Caco-2 (cell line): ENCODE results near the gene SLC15A5. TPM values are rescaled to one million over a fixed set of nuclear protein-coding genes. Genes with fewer than 3 reads are reported as not detected.

ENCODE experiments used
- BruUV-seq: library from RNA; stranded (reverse); fragments of 400-500 nt; replicated peaks from 2 replicates; lab custom pipeline; 2021; lab: Mats Ljungman, UMichigan
- CTCF ChIA-PET: fragments of 300-600 bp; sonication (Branson Sonifier 250); formaldehyde crosslinking; loops from one replicate; lab custom pipeline; 2022; ENCODE audit warnings: antibody characterized with exemption; lab: Charles Lee
- POLR2A ChIA-PET: fragments of 300-600 bp; sonication (Branson Sonifier 250); formaldehyde crosslinking; loops from one replicate; lab custom pipeline; 2022; ENCODE audit warnings: antibody characterized with exemption; lab: Charles Lee
- DNase-seq, 2 experiments: peaks; one replicate each; pipeline versions ENCODE4 v3.0.0 to v3.0.0-alpha.2; 2020 to 2022
- H3K27me3 ChIP-seq: replicated peaks from 2 replicates; pipeline ENCODE4 v1.6.0; 2011; ENCODE audit warnings: low read length; ENCODE audit not compliant: control insufficient read depth, insufficient read depth
- H3K36me3 ChIP-seq: 2 replicates; pipeline ENCODE4 v1.5.1; 2011; ENCODE audit warnings: low read length; ENCODE audit not compliant: control insufficient read depth, insufficient read depth
- H3K4me1 ChIP-seq: fragments of 250-450 bp; sonication (Bioruptor Pico); 2 replicates; pipeline ENCODE4 v1.5.1; 2020; ENCODE audit warnings: mild to moderate bottlenecking
- H3K4me3 ChIP-seq: 2 replicates; pipeline ENCODE4 v1.5.1; 2011; ENCODE audit warnings: low read depth, mild to moderate bottlenecking, control low read depth, low read length
- H3K9me3 ChIP-seq: fragments of 250-450 bp; sonication (Bioruptor Pico); 2 replicates; pipeline ENCODE4 v1.5.1; 2020; ENCODE audit warnings: mild to moderate bottlenecking, moderate library complexity
- H3K27ac Mint-ChIP-seq: one replicate; pipeline ENCODE4 v1.8.0; 2022; ENCODE audit warnings: mixed read lengths; ENCODE audit not compliant: unreplicated experiment
- H3K27me3 Mint-ChIP-seq: one replicate; pipeline ENCODE4 v1.8.0; 2022; ENCODE audit warnings: mixed read lengths; ENCODE audit not compliant: insufficient read depth, unreplicated experiment
- H3K36me3 Mint-ChIP-seq: one replicate; pipeline ENCODE4 v1.8.0; 2022; ENCODE audit warnings: mild to moderate bottlenecking, mixed read lengths; ENCODE audit not compliant: insufficient read depth, unreplicated experiment
- H3K4me1 Mint-ChIP-seq: one replicate; pipeline ENCODE4 v1.8.0; 2022; ENCODE audit warnings: low read depth, mixed read lengths; ENCODE audit not compliant: unreplicated experiment
- H3K4me3 Mint-ChIP-seq: one replicate; pipeline ENCODE4 v1.8.0; 2022; ENCODE audit warnings: mild to moderate bottlenecking, moderate library complexity, mixed read lengths; ENCODE audit not compliant: unreplicated experiment
- H3K9me3 Mint-ChIP-seq: one replicate; pipeline ENCODE4 v1.8.0; 2022; ENCODE audit warnings: mixed read lengths; ENCODE audit not compliant: unreplicated experiment
- intact Hi-C: fragments of 100-400 bp; cut with micrococcal nuclease; formaldehyde crosslinking; loops from one replicate; pipeline ENCODE4 v1.10.0; 2022; ENCODE audit not compliant: unreplicated experiment
- total RNA-seq: library from RNA; stranded (reverse); gene quantifications from 2 replicates; pipeline ENCODE4 v1.2.3, GENCODE V29; 2022
- TF ChIP-seq, protein P1 (sequence below), 2 experiments: fragments of 200-600 bp in 1 of 2; IDR thresholded peaks; 1 replicate in 1 of 2; 2 replicates in 1 of 2; pipeline versions ENCODE4 v1.5.1 to v1.8.0; 2011 to 2022; ENCODE audit warnings: antibody characterized with exemption in 1 of 2, control low read depth in 1 of 2, inconsistent platforms in 1 of 2, low read depth in 1 of 2, low read length in 1 of 2, mild to moderate bottlenecking in 1 of 2, moderate library complexity in 1 of 2; ENCODE audit not compliant: insufficient read depth in 1 of 2, severe bottlenecking in 1 of 2, unreplicated experiment in 1 of 2

The SLC15A5 gene
- total RNA-seq, 1 experiment from 2014 or later = not detected

DNA sequence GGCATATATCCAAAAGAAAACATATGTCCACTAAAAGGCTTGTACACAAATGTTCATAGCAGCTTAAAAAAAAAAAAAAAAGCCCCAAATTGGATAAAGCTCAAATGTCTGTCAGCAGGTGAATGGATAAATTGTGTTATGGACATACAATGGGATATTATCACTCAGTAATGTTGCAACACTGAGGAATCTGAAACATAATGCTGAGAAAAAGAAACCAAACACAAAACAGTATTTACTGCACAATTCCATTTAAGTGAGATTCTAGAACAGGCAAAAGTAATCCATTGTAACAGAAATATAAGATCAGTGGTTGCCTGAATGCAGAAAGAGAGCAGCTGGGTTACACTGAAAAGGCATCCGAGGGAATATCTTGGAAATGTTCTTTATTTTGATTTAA lies 117.9 kb downstream of the SLC15A5 start:
- H3K27me3 ChIP-seq = no peaks in the 10 kb centered on the region
- DNase-seq = no peak
- TF ChIP-seq, protein P1, sequence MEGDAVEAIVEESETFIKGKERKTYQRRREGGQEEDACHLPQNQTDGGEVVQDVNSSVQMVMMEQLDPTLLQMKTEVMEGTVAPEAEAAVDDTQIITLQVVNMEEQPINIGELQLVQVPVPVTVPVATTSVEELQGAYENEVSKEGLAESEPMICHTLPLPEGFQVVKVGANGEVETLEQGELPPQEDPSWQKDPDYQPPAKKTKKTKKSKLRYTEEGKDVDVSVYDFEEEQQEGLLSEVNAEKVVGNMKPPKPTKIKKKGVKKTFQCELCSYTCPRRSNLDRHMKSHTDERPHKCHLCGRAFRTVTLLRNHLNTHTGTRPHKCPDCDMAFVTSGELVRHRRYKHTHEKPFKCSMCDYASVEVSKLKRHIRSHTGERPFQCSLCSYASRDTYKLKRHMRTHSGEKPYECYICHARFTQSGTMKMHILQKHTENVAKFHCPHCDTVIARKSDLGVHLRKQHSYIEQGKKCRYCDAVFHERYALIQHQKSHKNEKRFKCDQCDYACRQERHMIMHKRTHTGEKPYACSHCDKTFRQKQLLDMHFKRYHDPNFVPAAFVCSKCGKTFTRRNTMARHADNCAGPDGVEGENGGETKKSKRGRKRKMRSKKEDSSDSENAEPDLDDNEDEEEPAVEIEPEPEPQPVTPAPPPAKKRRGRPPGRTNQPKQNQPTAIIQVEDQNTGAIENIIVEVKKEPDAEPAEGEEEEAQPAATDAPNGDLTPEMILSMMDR (IDR thresholded peaks at IDR 0.05; ENCODE audit: insufficient read depth in 1 of 2, low read depth in 1 of 2, low read length in 1 of 2, severe bottlenecking in 1 of 2, unreplicated experiment in 1 of 2) = no peak
- no peaks in the 10 kb centered on the region for H3K36me3 ChIP-seq
- H3K9me3 Mint-ChIP-seq = no peaks in the 10 kb centered on the region
- no peaks in the 10 kb centered on the region for H3K36me3 Mint-ChIP-seq
- H3K4me1 Mint-ChIP-seq = peaks cover 9% of the 10 kb centered on the region
- CTCF ChIA-PET = no interaction called here
- no peak overlapping the region for H3K4me3 Mint-ChIP-seq
- intact Hi-C loops = loop anchor here (10.0 kb wide), 1 partner anchor 1655 kb away; no protein-coding TSS in a partner anchor
- 0 out of 2 replicates have a peak, but pooled peaks cover 3% of the 10 kb centered on the region for H3K4me1 ChIP-seq
- H3K4me3 ChIP-seq = no peak overlapping the region
- no TSS peak for BruUV-seq
- H3K27me3 Mint-ChIP-seq = peaks cover 12% of the 10 kb centered on the region
- H3K27ac Mint-ChIP-seq = no peak overlapping the region
- POLR2A ChIA-PET = no interaction called here
- no peaks in the 10 kb centered on the region for H3K9me3 ChIP-seq

DNA sequence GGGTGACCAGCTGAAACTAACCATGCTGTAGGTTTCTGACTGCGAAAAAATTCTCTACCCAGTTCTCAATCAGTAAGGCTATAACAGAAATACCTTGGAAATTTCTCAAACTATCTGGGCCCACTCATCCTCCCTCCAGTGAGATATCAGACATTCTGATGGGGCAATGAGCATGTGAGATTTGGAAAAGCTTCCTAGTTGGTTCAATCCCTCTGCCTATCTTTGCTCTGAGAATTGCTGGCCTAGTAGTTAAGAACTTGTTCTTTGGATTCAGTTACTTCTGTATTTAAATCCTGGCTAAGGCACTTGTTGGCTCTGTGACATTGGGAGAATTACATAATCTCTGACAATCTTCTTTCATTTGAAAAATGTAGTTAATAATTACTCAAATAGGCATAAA lies 119.4 kb downstream of the SLC15A5 start:
- no peaks in the 10 kb centered on the region for H3K9me3 ChIP-seq
- H3K27me3 Mint-ChIP-seq = peaks cover 3% of the 10 kb centered on the region
- intact Hi-C loops = loop anchor here (10.0 kb wide), 1 partner anchor 1657 kb away; no protein-coding TSS in a partner anchor
- no peaks in the 10 kb centered on the region for H3K36me3 Mint-ChIP-seq
- H3K4me1 Mint-ChIP-seq = peaks cover 9% of the 10 kb centered on the region
- no peak overlapping the region for H3K4me3 Mint-ChIP-seq
- 0 out of 2 replicates have a peak, but pooled peaks cover 3% of the 10 kb centered on the region for H3K4me1 ChIP-seq
- ChIA-PET CTCF (no interaction called here), POLR2A (no interaction called here)
- no peak for DNase-seq
- no TSS peak for BruUV-seq
- H3K9me3 Mint-ChIP-seq = no peaks in the 10 kb centered on the region
- no peaks in the 10 kb centered on the region for H3K36me3 ChIP-seq
- H3K4me3 ChIP-seq = no peak overlapping the region
- H3K27me3 ChIP-seq = no peaks in the 10 kb centered on the region
- no peak overlapping the region for H3K27ac Mint-ChIP-seq
- TF ChIP-seq, protein P1 (IDR thresholded peaks at IDR 0.05; ENCODE audit: insufficient read depth in 1 of 2, low read depth in 1 of 2, low read length in 1 of 2, severe bottlenecking in 1 of 2, unreplicated experiment in 1 of 2) = no peak

DNA sequence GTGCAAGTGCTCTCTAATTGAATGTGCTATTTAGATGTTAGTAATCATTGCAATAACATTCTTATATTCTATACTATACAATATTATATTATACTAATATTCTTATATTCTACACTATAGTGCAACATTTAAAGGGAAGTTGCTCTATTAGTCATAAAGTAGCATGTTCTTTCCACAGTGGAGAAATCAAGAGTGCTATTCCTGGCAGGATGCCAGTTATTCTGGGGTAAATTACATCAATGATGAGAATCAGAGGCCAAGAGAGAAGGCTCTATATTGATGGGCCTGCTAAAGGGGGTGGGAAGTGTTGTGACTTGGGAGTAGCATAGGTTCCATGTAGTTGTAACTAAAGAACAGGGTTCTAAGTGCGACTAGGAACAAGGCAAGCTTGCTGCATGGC lies 121.5 kb downstream of the SLC15A5 start:
- peaks cover 9% of the 10 kb centered on the region for H3K4me1 Mint-ChIP-seq

More for the DNA sequence above, 121.5 kb downstream of the SLC15A5 start:
- TF ChIP-seq, protein P1 (IDR thresholded peaks at IDR 0.05; ENCODE audit: insufficient read depth in 1 of 2, low read depth in 1 of 2, low read length in 1 of 2, severe bottlenecking in 1 of 2, unreplicated experiment in 1 of 2) = no peak
- H3K4me3 Mint-ChIP-seq = no peak overlapping the region
- ChIA-PET POLR2A (no interaction called here), CTCF (no interaction called here)
- Histone ChIP-seq H3K4me1 (0 out of 2 replicates have a peak, but pooled peaks cover 3% of the 10 kb centered on the region), H3K9me3 (no peaks in the 10 kb centered on the region), H3K36me3 (no peaks in the 10 kb centered on the region), H3K27me3 (no peaks in the 10 kb centered on the region), H3K4me3 (no peak overlapping the region)
- no peaks in the 10 kb centered on the region for H3K9me3 Mint-ChIP-seq
- no peaks in the 10 kb centered on the region for H3K36me3 Mint-ChIP-seq
- no TSS peak for BruUV-seq
- peaks cover 6% of the 10 kb centered on the region for H3K27me3 Mint-ChIP-seq
- no peak overlapping the region for H3K27ac Mint-ChIP-seq
- intact Hi-C loops = loop anchor here (10.0 kb wide), 1 partner anchor 1659 kb away; no protein-coding TSS in a partner anchor
- no peak for DNase-seq
